ENCODE results near the gene PPP1R26. TPM values are rescaled to one million over a fixed set of nuclear protein-coding genes. Genes with fewer than 3 reads are reported as not detected.

The PPP1R26 gene
- polyA plus RNA-seq, 1 donor from 2014 or later: 20.1 TPM

DNA sequence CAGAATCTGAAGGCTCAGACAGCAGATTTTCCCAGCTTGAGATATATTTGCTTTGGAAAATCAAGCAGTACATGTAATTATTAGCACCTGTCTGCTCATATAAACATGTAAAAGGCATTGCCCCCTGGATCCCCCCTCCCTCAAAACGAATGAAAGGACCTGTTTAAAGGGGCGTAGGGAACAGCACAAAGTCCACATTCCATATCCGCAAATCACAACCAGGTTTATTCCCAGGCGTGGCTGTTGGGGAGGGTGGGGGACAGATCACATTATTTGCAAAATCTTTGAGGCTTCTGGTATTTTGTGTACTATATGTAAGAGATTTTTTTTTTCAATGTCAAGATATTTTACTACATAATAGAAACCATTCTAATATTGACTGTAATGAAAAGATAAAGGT is 12.2 kb downstream of the PPP1R26 start:
- TF ChIP-seq TAF1 (IDR thresholded peaks at IDR 0.05; ENCODE audit: low read depth) (no peak), EZH2 (IDR thresholded peaks at IDR 0.05; ENCODE audit: borderline replicate concordance, insufficient read depth, low read length, poor library complexity, severe bottlenecking) (no peak), POLR2AphosphoS5 (IDR thresholded peaks at IDR 0.05) (no peak), CTCF (IDR thresholded peaks at IDR 0.05; ENCODE audit: poor library complexity, severe bottlenecking) (no peak), SMC3 (conservative IDR thresholded peaks at IDR 0.05; ENCODE audit: poor library complexity) (no peak), MXI1 (conservative IDR thresholded peaks at IDR 0.05; ENCODE audit: poor library complexity, severe bottlenecking) (no peak), EP300 (conservative IDR thresholded peaks at IDR 0.05; ENCODE audit: poor library complexity, severe bottlenecking) (no peak)
- TF ChIP-seq, protein P1, sequence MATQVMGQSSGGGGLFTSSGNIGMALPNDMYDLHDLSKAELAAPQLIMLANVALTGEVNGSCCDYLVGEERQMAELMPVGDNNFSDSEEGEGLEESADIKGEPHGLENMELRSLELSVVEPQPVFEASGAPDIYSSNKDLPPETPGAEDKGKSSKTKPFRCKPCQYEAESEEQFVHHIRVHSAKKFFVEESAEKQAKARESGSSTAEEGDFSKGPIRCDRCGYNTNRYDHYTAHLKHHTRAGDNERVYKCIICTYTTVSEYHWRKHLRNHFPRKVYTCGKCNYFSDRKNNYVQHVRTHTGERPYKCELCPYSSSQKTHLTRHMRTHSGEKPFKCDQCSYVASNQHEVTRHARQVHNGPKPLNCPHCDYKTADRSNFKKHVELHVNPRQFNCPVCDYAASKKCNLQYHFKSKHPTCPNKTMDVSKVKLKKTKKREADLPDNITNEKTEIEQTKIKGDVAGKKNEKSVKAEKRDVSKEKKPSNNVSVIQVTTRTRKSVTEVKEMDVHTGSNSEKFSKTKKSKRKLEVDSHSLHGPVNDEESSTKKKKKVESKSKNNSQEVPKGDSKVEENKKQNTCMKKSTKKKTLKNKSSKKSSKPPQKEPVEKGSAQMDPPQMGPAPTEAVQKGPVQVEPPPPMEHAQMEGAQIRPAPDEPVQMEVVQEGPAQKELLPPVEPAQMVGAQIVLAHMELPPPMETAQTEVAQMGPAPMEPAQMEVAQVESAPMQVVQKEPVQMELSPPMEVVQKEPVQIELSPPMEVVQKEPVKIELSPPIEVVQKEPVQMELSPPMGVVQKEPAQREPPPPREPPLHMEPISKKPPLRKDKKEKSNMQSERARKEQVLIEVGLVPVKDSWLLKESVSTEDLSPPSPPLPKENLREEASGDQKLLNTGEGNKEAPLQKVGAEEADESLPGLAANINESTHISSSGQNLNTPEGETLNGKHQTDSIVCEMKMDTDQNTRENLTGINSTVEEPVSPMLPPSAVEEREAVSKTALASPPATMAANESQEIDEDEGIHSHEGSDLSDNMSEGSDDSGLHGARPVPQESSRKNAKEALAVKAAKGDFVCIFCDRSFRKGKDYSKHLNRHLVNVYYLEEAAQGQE (IDR thresholded peaks at IDR 0.05; ENCODE audit: borderline replicate concordance): no peak
- Histone ChIP-seq H2AFZ (ENCODE audit: low read depth, low read length) (no peak overlapping the region), H3K9ac (ENCODE audit: low read length) (no peak overlapping the region), H3K4me2 (ENCODE audit: low read length) (no peak overlapping the region), H3K27me3 (ENCODE audit: insufficient read depth, low read depth, low read length) (no peaks in the 10 kb centered on the region), H3K79me2 (replicated peaks; ENCODE audit: insufficient read depth, low read length) (no peaks in the 10 kb centered on the region), H3K4me3 (ENCODE audit: low read length) (no peak overlapping the region), H3K36me3 (ENCODE audit: insufficient read depth, low read length) (no peaks in the 10 kb centered on the region), H3K27ac (ENCODE audit: low read length) (no peak overlapping the region), H3F3A (ENCODE audit: insufficient read depth, low read length, poor library complexity, severe bottlenecking) (no peaks in the 10 kb centered on the region), H3K9me2 (ENCODE audit: insufficient read depth, low read length) (no peaks in the 10 kb centered on the region), H4K20me1 (ENCODE audit: insufficient read depth) (no peaks in the 10 kb centered on the region), H3K9me3 (ENCODE audit: low read length) (no peaks in the 10 kb centered on the region)

GRCh38 chr9:135492886-135493669 is 13.5 kb downstream of the PPP1R26 start:
- Histone ChIP-seq H3K9ac (ENCODE audit: low read length) (no peak overlapping the region), H3K4me3 (ENCODE audit: low read length) (no peak overlapping the region), H2AFZ (ENCODE audit: low read depth, low read length) (no peak overlapping the region), H3K79me2 (replicated peaks; ENCODE audit: insufficient read depth, low read length) (no peaks in the 10 kb centered on the region), H3K9me3 (ENCODE audit: low read length) (no peaks in the 10 kb centered on the region), H3F3A (ENCODE audit: insufficient read depth, low read length, poor library complexity, severe bottlenecking) (no peaks in the 10 kb centered on the region), H3K9me2 (ENCODE audit: insufficient read depth, low read length) (no peaks in the 10 kb centered on the region), H3K27ac (ENCODE audit: low read length) (no peak overlapping the region), H3K27me3 (ENCODE audit: insufficient read depth, low read depth, low read length) (no peaks in the 10 kb centered on the region), H3K4me2 (ENCODE audit: low read length) (no peak overlapping the region), H4K20me1 (ENCODE audit: insufficient read depth) (no peaks in the 10 kb centered on the region), H3K36me3 (ENCODE audit: insufficient read depth, low read length) (no peaks in the 10 kb centered on the region)
- TF ChIP-seq SMC3 (conservative IDR thresholded peaks at IDR 0.05; ENCODE audit: poor library complexity) (no peak), TAF1 (IDR thresholded peaks at IDR 0.05; ENCODE audit: low read depth) (no peak), POLR2AphosphoS5 (IDR thresholded peaks at IDR 0.05) (no peak)
- TF ChIP-seq, protein P1 (IDR thresholded peaks at IDR 0.05; ENCODE audit: borderline replicate concordance): no peak
